Kidney (tissue), 14 donors: Measurements from ENCODE around the gene CLIP4. TPM values are rescaled to one million over a fixed set of nuclear protein-coding genes. Genes with fewer than 3 reads are reported as not detected.
"Not testable (repeated sequence)": the region's sequence is repeated elsewhere in the genome, so short reads cannot be mapped to it uniquely, and the experiment has no call there.

ENCODE experiments used
- DNase-seq, 5 donors: peaks; one replicate each; pipeline ENCODE4 v3.0.0-alpha.2; 2013 to 2020
- FAIRE-seq: peaks from 2 replicates; lab custom pipeline; 2012; peaks lifted over from hg19 to GRCh38; lab: Jason Lieb, UNC
- H3K27ac ChIP-seq, 2 donors: one replicate each; pipeline ENCODE4 v1.7.0; 2013; ENCODE audit warnings: low read depth in 2 of 2, low read length in 2 of 2, inconsistent platforms in 1 of 2
- H3K27me3 ChIP-seq: one replicate; pipeline ENCODE4 v1.7.1; 2013; ENCODE audit warnings: low read length, inconsistent platforms; ENCODE audit not compliant: control insufficient read depth, insufficient read depth
- H3K36me3 ChIP-seq, 3 donors: one replicate each; pipeline versions ENCODE4 v1.7.0 to v1.7.1; 2013; ENCODE audit warnings: low read length in 3 of 3, control low read depth in 1 of 3, inconsistent platforms in 1 of 3; ENCODE audit not compliant: insufficient read depth in 3 of 3, control insufficient read depth in 2 of 3
- H3K4me1 ChIP-seq, 3 donors: one replicate each; pipeline versions ENCODE4 v1.7.0 to v1.7.1; 2013; ENCODE audit warnings: low read length in 3 of 3, inconsistent platforms in 1 of 3, low read depth in 1 of 3; ENCODE audit not compliant: control insufficient read depth in 2 of 3, insufficient read depth in 2 of 3
- H3K4me3 ChIP-seq, 3 donors: one replicate each; pipeline versions ENCODE4 v1.7.0 to v1.8.1; 2013; ENCODE audit warnings: low read length in 3 of 3, control low read depth in 1 of 3, inconsistent platforms in 1 of 3
- H3K9ac ChIP-seq, 3 donors: one replicate each; pipeline versions ENCODE4 v1.7.0 to v1.7.1; 2013; ENCODE audit warnings: low read length in 3 of 3, control low read depth in 1 of 3, inconsistent platforms in 1 of 3
- H3K9me3 ChIP-seq, 3 donors: one replicate each; pipeline versions ENCODE4 v1.7.0 to v1.7.1; 2013; ENCODE audit warnings: low read length in 3 of 3, control low read depth in 1 of 3, inconsistent platforms in 1 of 3; ENCODE audit not compliant: control insufficient read depth in 2 of 3, insufficient read depth in 1 of 3
- intact Hi-C: fragments of 100-400 bp; cut with DNase I; formaldehyde crosslinking; loops from one replicate; pipeline ENCODE4 v1.11.1; 2022
- polyA plus RNA-seq: library from polyadenylated mRNA; stranded (reverse); fragments of 350-450 nt; fragmentation: Illumina TruSeq; extraction: RNeasy Lipid Tissue Mini Kit (QIAGEN cat#74804); gene quantifications from one replicate; pipeline ENCODE4 v1.2.3, GENCODE V29; 2014; ENCODE audit warnings: low read depth, low replicate concordance; ENCODE audit not compliant: insufficient read depth
- total RNA-seq: library from RNA; stranded (reverse); fragmentation: NEBNext Ultra II Directional; extraction: Animal tissue kit (Norgen Biotek cat#: 25700); gene quantifications from one replicate; pipeline ENCODE4 v1.2.1, GENCODE V29; 2021
- TF ChIP-seq, protein P1 (sequence below): IDR thresholded peaks from 3 replicates; pipeline ENCODE4 v1.5.1; 2012; ENCODE audit warnings: mild to moderate bottlenecking, moderate library complexity, borderline replicate concordance; ENCODE audit not compliant: insufficient read depth; ENCODE audit errors: extremely low read depth
- donor health status: control.
- donor health status: control.
- donor health status: control.
- donor health status: control.
- donor health status: control.
- donor health status: DM: yes; HTN: yes; CAD: no.
- donor health status: Normal renal cell carcinoma (clear cell type).

CLIP4 gene
- total and polyA plus RNA-seq, 2 donors from 2014 or later = 7.8 to 18.1 TPM

GRCh38 chr2:29106256-29106655 is 9.0 kb upstream of the CLIP4 start:
- Histone ChIP-seq H3K9ac (no peak overlapping the region), H3K4me1 (no peaks in the 10 kb centered on the region), H3K4me3 (no peak overlapping the region), H3K9me3 (no peaks in the 10 kb centered on the region), H3K36me3 (no peaks in the 10 kb centered on the region), H3K27me3 (no peaks in the 10 kb centered on the region), H3K27ac (no peak overlapping the region)
- FAIRE-seq = no peak
- intact Hi-C loops = no loop called here
- TF ChIP-seq, protein P1, sequence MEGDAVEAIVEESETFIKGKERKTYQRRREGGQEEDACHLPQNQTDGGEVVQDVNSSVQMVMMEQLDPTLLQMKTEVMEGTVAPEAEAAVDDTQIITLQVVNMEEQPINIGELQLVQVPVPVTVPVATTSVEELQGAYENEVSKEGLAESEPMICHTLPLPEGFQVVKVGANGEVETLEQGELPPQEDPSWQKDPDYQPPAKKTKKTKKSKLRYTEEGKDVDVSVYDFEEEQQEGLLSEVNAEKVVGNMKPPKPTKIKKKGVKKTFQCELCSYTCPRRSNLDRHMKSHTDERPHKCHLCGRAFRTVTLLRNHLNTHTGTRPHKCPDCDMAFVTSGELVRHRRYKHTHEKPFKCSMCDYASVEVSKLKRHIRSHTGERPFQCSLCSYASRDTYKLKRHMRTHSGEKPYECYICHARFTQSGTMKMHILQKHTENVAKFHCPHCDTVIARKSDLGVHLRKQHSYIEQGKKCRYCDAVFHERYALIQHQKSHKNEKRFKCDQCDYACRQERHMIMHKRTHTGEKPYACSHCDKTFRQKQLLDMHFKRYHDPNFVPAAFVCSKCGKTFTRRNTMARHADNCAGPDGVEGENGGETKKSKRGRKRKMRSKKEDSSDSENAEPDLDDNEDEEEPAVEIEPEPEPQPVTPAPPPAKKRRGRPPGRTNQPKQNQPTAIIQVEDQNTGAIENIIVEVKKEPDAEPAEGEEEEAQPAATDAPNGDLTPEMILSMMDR = no peak
- DNase-seq = no peak

DNA sequence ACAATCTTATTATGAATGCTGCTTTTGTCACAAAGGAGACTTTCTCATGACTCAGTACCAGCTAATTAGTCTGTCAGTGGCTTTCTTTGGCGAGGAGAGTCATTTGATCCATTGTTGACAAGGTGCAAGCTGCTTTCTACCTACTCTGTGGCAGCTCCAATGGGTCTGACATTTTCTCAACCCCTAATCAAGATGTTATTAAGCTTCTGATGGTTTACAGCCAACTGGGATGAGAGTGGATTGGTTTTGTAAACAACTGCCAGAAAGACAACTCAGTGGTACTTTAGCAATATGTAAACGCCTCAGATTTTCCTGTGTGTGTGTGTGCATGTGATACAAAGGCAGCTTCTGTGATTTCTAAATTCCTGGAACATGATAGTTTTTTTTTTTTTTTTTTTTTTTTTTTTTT is 8.2 kb upstream of the CLIP4 start:
- H3K27ac ChIP-seq = no peak overlapping the region
- no peaks in the 10 kb centered on the region for H3K36me3 ChIP-seq
- DNase-seq = no peak
- H3K4me1 ChIP-seq = no peaks in the 10 kb centered on the region
- FAIRE-seq = no peak
- intact Hi-C loops = no loop called here
- TF ChIP-seq, protein P1 = no peak
- no peaks in the 10 kb centered on the region for H3K27me3 ChIP-seq
- no peaks in the 10 kb centered on the region for H3K9me3 ChIP-seq
- no peak overlapping the region for H3K9ac ChIP-seq
- no peak overlapping the region for H3K4me3 ChIP-seq

GRCh38 chr2:29107547-29107946 is 7.7 kb upstream of the CLIP4 start:
- H3K27me3 ChIP-seq, H3K27ac ChIP-seq, intact Hi-C loops, H3K9me3 ChIP-seq, DNase-seq, H3K9ac ChIP-seq, H3K4me3 ChIP-seq, FAIRE-seq, H3K4me1 ChIP-seq, H3K36me3 ChIP-seq: not testable (repeated sequence)

GRCh38 chr2:29108225-29108624 is 7.0 kb upstream of the CLIP4 start:
- no peaks in the 10 kb centered on the region for H3K9me3 ChIP-seq
- no peaks in the 10 kb centered on the region for H3K36me3 ChIP-seq
- H3K9ac ChIP-seq = no peak overlapping the region
- no peak for FAIRE-seq
- intact Hi-C loops = no loop called here
- no peak overlapping the region for H3K27ac ChIP-seq
- H3K27me3 ChIP-seq = no peaks in the 10 kb centered on the region
- TF ChIP-seq, protein P1 = no peak
- H3K4me3 ChIP-seq = no peak overlapping the region
- H3K4me1 ChIP-seq = no peaks in the 10 kb centered on the region
- DNase-seq = no peak
